GM19043 (cell line): Measurements from ENCODE around the gene SNX11.

ENCODE experiments used
- ATAC-seq: cut with Tn5 transposase; IDR thresholded peaks from one replicate; pipeline ENCODE4 v1.9.1; 2021; ENCODE audit warnings: low read depth; ENCODE audit not compliant: unreplicated experiment

The SNX11 gene

GRCh38 chr17:48093341-48094045, 14.1 kb upstream of the SNX11 start:
- ATAC-seq = no peak

DNA sequence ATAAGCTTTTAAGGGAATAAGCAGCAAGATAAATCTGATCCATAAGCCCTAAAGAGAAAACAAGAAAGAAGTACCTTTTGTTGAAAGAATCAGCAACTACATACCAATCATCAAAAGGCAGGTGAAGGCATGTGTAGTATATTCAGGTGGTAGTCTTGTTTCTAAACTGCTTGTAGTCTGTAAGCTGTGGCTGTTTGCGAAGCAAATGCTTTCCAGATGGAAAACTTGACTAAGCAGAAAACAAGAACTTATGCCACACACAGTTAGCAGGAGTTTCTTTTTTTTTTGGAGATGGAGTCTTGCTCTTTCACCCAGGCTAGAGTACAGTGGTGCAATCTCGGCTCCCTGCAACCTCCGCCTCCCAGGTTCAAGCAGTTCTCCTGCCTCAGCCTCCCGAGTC, 12.0 kb upstream of the SNX11 start:
- no peak for ATAC-seq

- ATAC-seq = no peak
Observed at GRCh38 chr17:48100160-48100559, 7.4 kb upstream of the SNX11 start.

- no peak for ATAC-seq
Observed at GRCh38 chr17:48100591-48101011, 7.0 kb upstream of the SNX11 start.

- peak; percentile 75 for ATAC-seq
Observed at GRCh38 chr17:48101012-48101720, 6.4 kb upstream of the SNX11 start, which contains the start of gene CBX1. CBX1 (minus strand) TSS chr17:48101478; CDS start chr17:48077004, 24,474 bp downstream.

- no peak for ATAC-seq
Observed at GRCh38 chr17:48102043-48102750, 5.4 kb upstream of the SNX11 start.

DNA sequence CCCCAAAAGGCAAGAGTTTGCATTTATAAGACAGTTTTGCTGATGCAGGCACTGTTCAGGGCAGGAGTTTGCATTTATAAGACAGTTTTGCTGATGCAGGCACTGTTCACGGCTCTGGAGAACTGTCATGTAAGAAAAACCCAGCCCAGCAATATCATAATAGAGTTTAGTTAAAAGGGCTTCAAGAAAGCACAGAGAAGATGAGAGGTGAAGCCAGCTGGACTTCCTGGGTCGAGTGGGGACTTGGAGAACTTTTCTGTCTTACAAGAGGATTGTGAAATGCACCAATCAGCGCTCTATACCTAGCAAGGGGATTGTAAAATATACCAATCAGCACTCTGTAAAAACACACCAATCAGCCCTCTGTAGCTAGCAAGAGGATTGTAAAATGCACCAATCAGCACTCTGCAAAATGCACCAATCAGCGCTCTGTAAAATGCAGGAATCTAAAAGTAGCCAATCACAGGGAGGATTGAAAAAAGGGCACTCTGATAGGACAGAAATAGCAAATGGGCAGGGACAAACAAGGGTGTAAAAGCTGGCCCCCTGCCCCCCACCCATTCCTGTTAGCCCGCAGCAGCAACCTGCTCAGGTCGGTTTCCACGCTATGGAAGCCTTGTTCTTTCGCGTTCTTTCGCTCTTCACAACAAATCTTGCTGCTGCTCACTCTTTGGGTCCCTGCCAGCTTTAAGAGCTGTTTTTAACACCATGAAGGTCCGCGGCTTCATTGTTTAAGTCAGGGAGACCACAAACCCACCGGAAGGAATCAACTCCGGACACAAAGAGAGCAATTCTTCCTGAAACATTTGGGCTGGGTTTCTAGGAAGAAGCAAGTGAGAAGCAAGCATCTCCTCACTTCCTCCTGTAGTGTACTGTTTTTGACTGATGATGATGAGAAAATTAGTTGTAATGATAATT, 4.5 kb upstream of the SNX11 start:
- ATAC-seq = no peak

- no peak for ATAC-seq
Observed at GRCh38 chr17:48104440-48104839, 3.1 kb upstream of the SNX11 start.

- no peak for ATAC-seq
Observed at GRCh38 chr17:48106802-48107136, 797 bp upstream of the SNX11 start.

GRCh38 chr17:48110761-48111160, 3.2 kb downstream of the SNX11 start:
- ATAC-seq = no peak

- ATAC-seq = no peak
Observed at GRCh38 chr17:48111937-48112241, 4.3 kb downstream of the SNX11 start.

- no peak for ATAC-seq
Observed at GRCh38 chr17:48113201-48113676, 5.7 kb downstream of the SNX11 start.

DNA sequence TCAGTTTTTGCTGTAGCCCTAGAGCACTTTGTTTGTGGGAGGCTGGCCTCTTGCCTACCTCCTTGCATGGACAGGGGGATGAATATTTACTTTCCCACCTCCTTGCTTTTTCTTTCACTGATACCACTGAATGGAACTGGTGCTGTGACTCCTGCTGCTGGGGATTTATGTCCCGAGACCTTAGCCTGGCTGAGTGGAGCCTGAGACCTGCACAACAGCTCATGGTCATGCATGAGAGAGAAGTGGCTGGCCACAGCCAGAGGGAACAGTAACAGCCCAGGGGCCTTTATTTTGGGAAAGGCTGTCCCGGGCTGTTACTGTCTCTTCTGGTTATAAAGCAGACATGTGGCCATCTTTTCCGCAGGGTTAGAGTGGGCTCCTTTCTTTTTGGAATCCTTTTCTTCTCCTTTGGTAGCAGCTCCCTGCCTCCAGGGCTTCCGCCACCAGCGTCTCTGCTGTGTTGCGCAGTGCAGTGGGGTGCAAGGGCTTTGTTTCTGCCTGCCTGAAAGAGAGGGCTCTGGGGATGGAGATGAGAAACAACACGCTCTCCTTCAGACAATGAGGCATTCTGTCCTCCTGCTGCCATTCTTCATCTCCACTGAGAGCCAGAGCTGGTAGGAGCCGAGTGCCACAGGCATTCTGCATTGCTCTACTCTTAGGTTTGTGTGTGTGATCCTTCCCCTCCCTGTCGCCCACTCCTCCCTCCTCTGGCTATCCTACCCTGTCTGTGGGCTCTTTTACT, 14.5 kb downstream of the SNX11 start:
- ATAC-seq = no peak

- ATAC-seq = no peak
Observed at GRCh38 chr17:48122665-48123045, 15.1 kb downstream of the SNX11 start.

- ATAC-seq = no peak
Observed at GRCh38 chr17:48123111-48123510, 15.5 kb downstream of the SNX11 start.

DNA sequence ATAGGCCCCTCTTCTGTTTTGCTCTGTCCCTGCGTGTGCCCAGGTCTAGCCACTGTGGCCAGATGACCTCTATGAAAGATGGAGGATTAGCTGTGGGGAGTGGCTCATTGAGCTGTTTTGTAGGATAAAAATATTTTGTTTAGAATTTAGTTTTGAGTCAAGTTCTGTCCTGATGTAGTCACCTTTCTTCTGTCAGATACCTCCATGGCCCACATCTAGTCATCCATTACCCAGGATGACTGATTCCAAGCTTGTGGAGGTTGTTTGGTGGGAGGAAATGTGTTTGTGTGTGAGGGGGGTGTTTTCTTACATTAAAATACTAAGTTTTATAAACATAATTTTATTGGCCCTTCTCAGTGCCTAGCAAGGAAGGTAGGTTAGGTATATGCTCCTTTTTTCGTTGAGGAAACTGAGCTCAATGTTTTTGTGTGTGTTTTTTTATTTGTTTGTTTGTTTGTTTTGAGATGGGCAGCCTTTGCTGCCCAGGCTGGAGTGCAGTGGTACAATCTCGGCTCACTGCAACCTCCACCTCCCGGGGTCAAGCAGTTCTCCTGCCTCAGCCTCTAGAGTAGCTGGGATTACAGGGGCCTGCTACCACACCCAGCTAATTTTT, 16.3 kb downstream of the SNX11 start:
- ATAC-seq = no peak

DNA sequence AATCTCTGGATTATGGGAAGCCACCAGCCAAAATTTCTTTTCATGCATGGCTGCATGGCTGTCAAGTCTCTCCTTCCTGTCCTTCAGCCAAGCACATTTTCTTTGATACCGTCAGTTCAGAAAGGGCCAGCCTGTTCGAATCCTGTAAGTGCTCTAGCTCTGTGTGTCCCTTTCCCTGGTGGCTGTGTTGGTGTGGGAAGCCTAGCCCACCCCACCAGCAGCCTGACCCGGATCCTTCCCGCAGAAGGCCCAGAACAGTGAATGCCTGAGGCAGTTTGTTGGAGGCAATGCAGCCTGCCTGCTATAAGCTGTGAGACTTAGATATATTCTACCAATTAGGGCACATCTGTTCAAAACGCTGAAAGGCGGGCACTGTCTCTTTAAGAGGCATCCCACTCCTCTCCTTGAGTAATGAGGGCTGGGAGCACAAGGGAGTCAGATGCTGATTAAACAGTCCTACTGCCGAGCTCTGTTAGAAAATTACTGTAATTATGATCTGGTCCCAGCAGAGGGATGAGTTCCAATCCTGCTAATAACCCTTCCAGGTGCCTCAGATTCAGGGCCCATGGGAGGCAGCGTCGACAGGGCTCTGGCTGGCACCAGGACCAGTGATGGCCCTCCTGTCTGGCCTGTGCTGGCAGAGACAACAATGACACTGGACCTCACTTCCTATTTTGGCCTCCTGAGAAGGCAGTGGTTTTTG, 18.4 kb downstream of the SNX11 start:
- ATAC-seq = no peak

DNA sequence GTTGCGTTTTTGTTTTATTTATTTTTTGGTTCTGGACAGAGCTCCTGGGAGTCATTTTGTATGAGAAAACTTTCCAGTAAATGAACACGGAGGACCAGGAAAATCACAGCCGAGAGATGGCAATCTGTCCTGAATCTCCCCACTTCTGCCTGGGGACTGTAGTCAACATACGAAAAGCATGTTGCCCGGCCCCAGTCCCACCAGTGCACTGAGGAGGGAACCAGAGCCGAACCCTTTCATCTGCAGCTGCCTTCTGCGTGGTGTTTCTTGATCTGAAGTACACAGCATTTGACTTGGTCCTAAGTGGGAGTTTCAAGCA, 18.9 kb downstream of the SNX11 start:
- ATAC-seq = no peak

GRCh38 chr17:48127371-48128051, 19.9 kb downstream of the SNX11 start:
- no peak for ATAC-seq
